ENCODE results near the gene RAP1A. TPM values are rescaled to one million over a fixed set of nuclear protein-coding genes. Genes with fewer than 3 reads are reported as not detected.

Gene RAP1A
- total RNA-seq, 1 experiment from 2014 or later = 50.9 TPM

DNA sequence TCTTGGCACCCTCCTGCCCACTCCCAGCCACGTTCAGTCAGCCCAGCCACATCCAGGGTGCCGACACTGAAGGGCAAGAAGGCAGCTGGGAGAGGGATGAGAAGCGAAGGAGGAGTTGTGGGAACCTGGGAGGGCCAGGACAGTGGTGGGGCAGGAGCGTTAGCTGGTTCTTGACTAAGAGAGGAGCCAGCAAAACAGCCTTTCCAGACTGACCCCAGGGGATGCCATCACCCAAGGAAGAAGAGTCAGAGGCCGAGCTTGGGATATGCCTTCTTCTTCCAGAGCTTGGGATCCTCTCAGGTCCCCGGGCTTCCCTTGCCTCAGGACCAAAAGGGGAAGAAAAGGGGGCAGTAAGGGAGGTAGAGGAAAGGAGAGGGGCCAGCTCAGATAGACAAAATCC lies 112.4 kb downstream of the RAP1A start:
- Histone ChIP-seq H3K9me3 (ENCODE audit: low read depth, low read length, poor library complexity, severe bottlenecking) (no peaks in the 10 kb centered on the region), H3K27me3 (replicated peaks; ENCODE audit: insufficient read depth, low read depth, low read length, poor library complexity) (no peaks in the 10 kb centered on the region), H3K4me3 (ENCODE audit: low read depth, low read length, poor library complexity, severe bottlenecking) (no peak overlapping the region), H3K27ac (ENCODE audit: low read depth, low read length, poor library complexity, severe bottlenecking) (no peak overlapping the region), H3K4me1 (ENCODE audit: insufficient read depth, low read length, poor library complexity, severe bottlenecking) (peaks cover 33% of the 10 kb centered on the region), H3K36me3 (ENCODE audit: insufficient read depth, low read length, poor library complexity, severe bottlenecking) (no peaks in the 10 kb centered on the region)
- no peak for TF ChIP-seq EZH2 (IDR thresholded peaks at IDR 0.05; ENCODE audit: borderline replicate concordance, low read depth, low read length, poor library complexity, severe bottlenecking)
- TF ChIP-seq, protein P1, sequence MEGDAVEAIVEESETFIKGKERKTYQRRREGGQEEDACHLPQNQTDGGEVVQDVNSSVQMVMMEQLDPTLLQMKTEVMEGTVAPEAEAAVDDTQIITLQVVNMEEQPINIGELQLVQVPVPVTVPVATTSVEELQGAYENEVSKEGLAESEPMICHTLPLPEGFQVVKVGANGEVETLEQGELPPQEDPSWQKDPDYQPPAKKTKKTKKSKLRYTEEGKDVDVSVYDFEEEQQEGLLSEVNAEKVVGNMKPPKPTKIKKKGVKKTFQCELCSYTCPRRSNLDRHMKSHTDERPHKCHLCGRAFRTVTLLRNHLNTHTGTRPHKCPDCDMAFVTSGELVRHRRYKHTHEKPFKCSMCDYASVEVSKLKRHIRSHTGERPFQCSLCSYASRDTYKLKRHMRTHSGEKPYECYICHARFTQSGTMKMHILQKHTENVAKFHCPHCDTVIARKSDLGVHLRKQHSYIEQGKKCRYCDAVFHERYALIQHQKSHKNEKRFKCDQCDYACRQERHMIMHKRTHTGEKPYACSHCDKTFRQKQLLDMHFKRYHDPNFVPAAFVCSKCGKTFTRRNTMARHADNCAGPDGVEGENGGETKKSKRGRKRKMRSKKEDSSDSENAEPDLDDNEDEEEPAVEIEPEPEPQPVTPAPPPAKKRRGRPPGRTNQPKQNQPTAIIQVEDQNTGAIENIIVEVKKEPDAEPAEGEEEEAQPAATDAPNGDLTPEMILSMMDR (conservative IDR thresholded peaks at IDR 0.05; ENCODE audit: low read depth, low read length) = no peak
- POLR2A ChIA-PET (ENCODE audit: low non-redundant PET) = no interaction called here
- intact Hi-C loops (cut with micrococcal nuclease; ENCODE audit: unreplicated experiment) = no loop called here
- no peak for DNase-seq (ENCODE audit: low spot score)
- BruUV-seq (replicated peaks) = no TSS peak
- CTCF ChIA-PET = no interaction called here

DNA sequence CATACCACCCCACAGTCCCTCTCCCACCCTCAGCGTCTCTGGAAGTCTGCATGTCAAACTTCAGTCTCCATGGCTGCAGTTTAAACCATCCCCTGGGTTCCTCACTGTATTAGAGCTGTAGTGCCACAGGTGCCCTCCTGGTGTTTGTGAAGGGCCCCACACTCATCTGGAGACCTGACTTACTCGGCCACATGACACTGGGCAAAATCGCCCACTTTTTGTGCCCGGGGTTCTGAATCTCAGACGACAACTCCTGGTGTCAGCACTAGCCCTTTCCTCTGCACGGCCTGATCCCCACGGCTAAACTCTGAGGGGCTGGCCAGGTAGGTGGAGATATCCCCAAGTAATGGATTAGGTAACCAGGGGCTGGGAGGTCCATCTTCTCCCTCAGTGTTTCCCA lies 113.1 kb downstream of the RAP1A start:
- intact Hi-C loops (cut with micrococcal nuclease; ENCODE audit: unreplicated experiment) = loop anchor here (1.0 kb wide), 1 partner anchor 12 kb away; no protein-coding TSS in a partner anchor
- TF ChIP-seq, protein P1 (conservative IDR thresholded peaks at IDR 0.05; ENCODE audit: low read depth, low read length) = no peak
- TF ChIP-seq EZH2 (IDR thresholded peaks at IDR 0.05; ENCODE audit: borderline replicate concordance, low read depth, low read length, poor library complexity, severe bottlenecking) = no peak
- no peaks in the 10 kb centered on the region for H3K9me3 ChIP-seq (ENCODE audit: low read depth, low read length, poor library complexity, severe bottlenecking)
- BruUV-seq (replicated peaks) = no TSS peak
- peaks cover 41% of the 10 kb centered on the region for H3K4me1 ChIP-seq (ENCODE audit: insufficient read depth, low read length, poor library complexity, severe bottlenecking)
- ChIA-PET POLR2A (ENCODE audit: low non-redundant PET) (no interaction called here), CTCF (no interaction called here)
- no peak overlapping the region for H3K27ac ChIP-seq (ENCODE audit: low read depth, low read length, poor library complexity, severe bottlenecking)
- no peaks in the 10 kb centered on the region for H3K27me3 ChIP-seq (replicated peaks; ENCODE audit: insufficient read depth, low read depth, low read length, poor library complexity)
- H3K36me3 ChIP-seq (ENCODE audit: insufficient read depth, low read length, poor library complexity, severe bottlenecking) = no peaks in the 10 kb centered on the region
- no peak overlapping the region for H3K4me3 ChIP-seq (ENCODE audit: low read depth, low read length, poor library complexity, severe bottlenecking)
- no peak for DNase-seq (ENCODE audit: low spot score)

DNA sequence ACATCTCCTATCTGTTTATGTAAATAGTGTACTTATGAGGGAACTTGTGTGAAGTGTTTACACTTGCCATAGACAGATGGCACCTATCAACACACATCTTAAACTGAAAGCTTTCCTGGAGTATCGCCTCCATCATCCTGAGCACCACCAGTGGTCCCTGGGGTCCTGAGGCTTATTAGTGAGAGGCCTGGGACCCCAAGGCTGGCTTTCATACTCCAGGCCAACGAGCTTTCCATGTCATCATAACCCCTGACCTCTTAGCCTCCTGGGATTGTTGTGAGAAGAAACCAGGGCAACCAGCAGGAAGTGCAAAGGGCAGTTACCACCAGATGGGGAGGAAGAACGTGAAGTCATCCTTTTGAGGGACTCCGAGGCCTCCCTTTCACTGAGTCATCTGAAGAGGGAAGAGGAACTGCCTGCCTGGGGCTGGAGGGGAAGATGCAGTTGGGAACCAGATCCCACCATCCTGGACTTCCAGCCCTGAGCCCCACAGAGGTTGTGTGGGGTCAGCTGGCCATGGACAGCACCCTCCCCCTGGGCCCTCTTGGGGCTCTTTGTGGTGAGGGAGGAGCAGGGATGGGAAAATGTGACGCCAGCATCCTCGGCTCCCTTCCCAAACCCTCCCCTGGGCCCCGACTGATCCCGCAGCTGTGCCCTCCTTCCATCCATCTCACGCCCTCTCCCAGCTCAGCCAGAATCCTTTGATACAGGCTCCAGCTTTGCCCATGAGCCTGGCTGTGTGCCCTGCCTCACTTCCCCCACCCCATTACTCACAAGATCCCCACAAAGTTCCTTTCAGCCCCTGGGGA lies 113.8 kb downstream of the RAP1A start:
- DNase-seq (ENCODE audit: low spot score) = no peak
- H3K36me3 ChIP-seq (ENCODE audit: insufficient read depth, low read length, poor library complexity, severe bottlenecking) = no peaks in the 10 kb centered on the region
- TF ChIP-seq, protein P1 (conservative IDR thresholded peaks at IDR 0.05; ENCODE audit: low read depth, low read length) = no peak
- no peak for TF ChIP-seq EZH2 (IDR thresholded peaks at IDR 0.05; ENCODE audit: borderline replicate concordance, low read depth, low read length, poor library complexity, severe bottlenecking)
- peak overlapping the region; percentile 8 for H3K27ac ChIP-seq (ENCODE audit: low read depth, low read length, poor library complexity, severe bottlenecking)
- ChIA-PET POLR2A (ENCODE audit: low non-redundant PET) (no interaction called here), CTCF (no interaction called here)
- H3K4me1 ChIP-seq (ENCODE audit: insufficient read depth, low read length, poor library complexity, severe bottlenecking) = peaks cover 46% of the 10 kb centered on the region
- no TSS peak for BruUV-seq (replicated peaks)
- H3K4me3 ChIP-seq (ENCODE audit: low read depth, low read length, poor library complexity, severe bottlenecking) = no peak overlapping the region
- intact Hi-C loops (cut with micrococcal nuclease; ENCODE audit: unreplicated experiment) = loop anchor here (1.0 kb wide), 1 partner anchor 13 kb away; no protein-coding TSS in a partner anchor
- no peaks in the 10 kb centered on the region for H3K27me3 ChIP-seq (replicated peaks; ENCODE audit: insufficient read depth, low read depth, low read length, poor library complexity)
- no peaks in the 10 kb centered on the region for H3K9me3 ChIP-seq (ENCODE audit: low read depth, low read length, poor library complexity, severe bottlenecking)

Measured in A673 (cell line).